Stimulated activated memory B cell treated with anti-CD40 and anti-IgM and Interleukin-4, amounts not matched to agents 10 μg/mL and 1 μg/mL and 100 μg/mL, for 72 hours (primary cell): ENCODE results near the gene RFX7.

Experiments
- ATAC-seq: fragments of 150-1000 bp; cut with Tn5 transposase; 2 replicates; pipeline ENCODE4 v1.10.0; 2021
- H3K27ac Mint-ChIP-seq: one replicate; pipeline ENCODE4 v1.8.0; 2022; ENCODE audit warnings: mild to moderate bottlenecking, mixed read lengths
- H3K27me3 Mint-ChIP-seq: one replicate; pipeline ENCODE4 v1.8.0; 2022; ENCODE audit warnings: mixed read lengths
- H3K36me3 Mint-ChIP-seq: one replicate; pipeline ENCODE4 v1.8.0; 2022; ENCODE audit warnings: mixed read lengths
- H3K4me1 Mint-ChIP-seq: one replicate; pipeline ENCODE4 v1.8.0; 2022; ENCODE audit warnings: mixed read lengths
- H3K4me3 Mint-ChIP-seq: one replicate; pipeline ENCODE4 v1.8.0; 2022; ENCODE audit warnings: mild to moderate bottlenecking, moderate library complexity, mixed read lengths
- H3K9me3 Mint-ChIP-seq: one replicate; pipeline ENCODE4 v1.8.0; 2022; ENCODE audit warnings: mixed read lengths

Gene RFX7

DNA sequence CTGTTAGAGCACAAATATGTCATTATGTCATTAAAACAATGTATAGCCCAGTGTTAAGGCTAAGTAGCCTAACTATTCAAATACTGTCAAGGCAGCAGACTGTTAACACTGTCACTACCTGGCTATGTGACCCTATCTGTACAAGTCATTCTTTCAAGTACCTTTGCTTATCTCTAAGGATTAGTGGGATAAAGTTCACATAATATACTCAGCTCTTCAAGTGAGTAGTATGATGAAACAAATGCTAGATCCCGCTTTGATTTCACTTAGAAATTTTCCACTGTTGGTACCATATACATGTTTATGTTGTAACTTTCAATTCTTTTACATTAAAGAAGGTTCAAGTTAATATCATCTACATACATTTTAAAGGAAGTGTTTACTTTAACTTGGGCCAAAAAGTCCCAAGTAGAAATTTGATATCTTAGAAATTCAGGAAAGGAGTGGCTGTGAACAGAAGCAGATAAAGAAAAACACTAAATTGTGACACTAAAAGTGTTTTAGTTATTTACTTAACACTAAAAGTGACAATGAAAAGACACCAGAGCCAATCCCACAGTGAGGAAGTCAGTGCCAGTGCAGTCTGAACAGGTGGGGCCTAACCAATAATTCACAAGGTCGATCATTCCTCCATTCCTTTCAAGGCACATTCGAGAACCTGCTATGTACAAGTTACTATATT lies 4.8 kb upstream of the RFX7 start:
- Mint-ChIP-seq H3K9me3 (no peaks in the 10 kb centered on the region), H3K27ac (no peak overlapping the region), H3K4me3 (no peak overlapping the region), H3K27me3 (no peaks in the 10 kb centered on the region), H3K36me3 (no peaks in the 10 kb centered on the region), H3K4me1 (peaks cover 24% of the 10 kb centered on the region)
- ATAC-seq = no peak

DNA sequence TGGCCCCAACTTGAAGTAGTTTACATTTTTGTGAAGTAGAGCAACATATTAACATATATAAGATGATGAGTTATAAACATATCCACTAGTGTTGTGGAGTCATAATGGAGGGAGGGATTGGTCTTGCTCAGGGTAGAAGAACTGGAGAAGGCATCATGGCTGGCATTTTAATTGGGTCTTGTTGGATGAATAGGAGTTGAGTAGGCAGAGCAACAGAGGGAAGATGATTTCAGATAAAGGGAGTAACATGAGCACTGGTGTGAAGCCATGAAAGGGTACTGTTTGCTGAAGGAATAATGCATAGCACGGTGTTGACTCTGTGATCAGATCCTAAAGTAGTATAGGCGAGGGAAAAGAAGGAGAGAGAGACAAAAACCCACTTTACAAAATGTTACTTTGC lies 3.6 kb upstream of the RFX7 start:
- no peaks in the 10 kb centered on the region for H3K9me3 Mint-ChIP-seq
- no peak for ATAC-seq
- H3K27me3 Mint-ChIP-seq = no peaks in the 10 kb centered on the region
- H3K36me3 Mint-ChIP-seq = no peaks in the 10 kb centered on the region
- H3K27ac Mint-ChIP-seq = no peak overlapping the region
- no peak overlapping the region for H3K4me3 Mint-ChIP-seq
- peaks cover 24% of the 10 kb centered on the region for H3K4me1 Mint-ChIP-seq

GRCh38 chr15:56245871-56246814 lies 2.5 kb upstream of the RFX7 start:
- Mint-ChIP-seq H3K27me3 (no peaks in the 10 kb centered on the region), H3K27ac (peak overlapping the region; percentile 79), H3K36me3 (no peaks in the 10 kb centered on the region), H3K4me3 (peak overlapping the region; percentile 90), H3K4me1 (peaks cover 24% of the 10 kb centered on the region), H3K9me3 (no peaks in the 10 kb centered on the region)
- ATAC-seq = peak; percentile 83

GRCh38 chr15:56244811-56245576 lies 1.3 kb upstream of the RFX7 start:
- Mint-ChIP-seq H3K4me3 (peak overlapping the region; percentile 90), H3K9me3 (no peaks in the 10 kb centered on the region), H3K36me3 (no peaks in the 10 kb centered on the region), H3K4me1 (peaks cover 24% of the 10 kb centered on the region), H3K27me3 (no peaks in the 10 kb centered on the region), H3K27ac (peak overlapping the region; percentile 79)
- ATAC-seq = peak; percentile 14

DNA sequence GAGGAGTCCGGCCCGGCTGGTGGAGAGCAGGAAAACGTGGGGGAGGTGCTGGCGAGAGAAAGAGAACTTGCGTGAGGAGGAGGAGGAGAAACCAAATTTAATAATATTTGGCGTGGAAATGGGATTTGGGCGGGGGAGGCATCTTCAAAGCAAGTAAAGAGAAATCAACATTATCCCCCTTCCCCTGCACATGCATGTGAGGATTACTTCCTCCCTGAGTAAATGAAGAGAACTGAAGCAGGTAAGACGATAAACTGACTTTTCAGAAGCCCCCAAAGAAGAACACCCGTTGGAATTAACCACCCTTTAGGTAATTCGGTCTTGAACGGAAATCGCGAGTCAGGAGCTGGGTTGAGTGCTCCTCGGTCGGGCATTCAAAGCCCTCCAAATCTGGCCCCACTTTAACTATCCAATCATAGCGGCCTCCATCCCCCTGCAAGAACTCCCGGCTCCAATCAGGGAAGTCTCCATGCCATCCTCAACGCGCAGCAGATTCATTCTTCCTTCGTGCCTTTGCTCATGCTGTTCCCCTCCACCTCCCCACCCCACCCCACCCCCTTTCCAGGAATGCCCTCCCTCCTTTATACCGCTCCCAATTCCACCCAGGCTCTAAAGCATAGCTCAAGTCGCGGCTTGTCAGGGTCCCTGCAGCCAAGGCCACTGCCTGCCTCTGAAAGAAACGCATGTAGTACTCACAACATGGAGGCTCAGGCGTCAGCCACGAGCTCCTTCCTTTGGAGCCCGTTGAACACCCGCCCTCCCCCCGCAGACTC lies 545 bp upstream of the RFX7 start:
- Mint-ChIP-seq H3K4me3 (peak overlapping the region; percentile 90), H3K9me3 (no peaks in the 10 kb centered on the region), H3K27me3 (no peaks in the 10 kb centered on the region), H3K4me1 (peaks cover 30% of the 10 kb centered on the region), H3K36me3 (peaks cover 6% of the 10 kb centered on the region), H3K27ac (peak overlapping the region; percentile 79)
- ATAC-seq = no peak

GRCh38 chr15:56242576-56243162 lies 1.0 kb downstream of the RFX7 start:
- Mint-ChIP-seq H3K36me3 (peaks cover 11% of the 10 kb centered on the region), H3K27ac (peak overlapping the region; percentile 79), H3K27me3 (no peaks in the 10 kb centered on the region), H3K4me1 (peaks cover 31% of the 10 kb centered on the region), H3K4me3 (peak overlapping the region; percentile 90), H3K9me3 (no peaks in the 10 kb centered on the region)
- no peak for ATAC-seq

- peak overlapping the region; percentile 51 for H3K27ac Mint-ChIP-seq
- H3K4me3 Mint-ChIP-seq = peak overlapping the region; percentile 56
- H3K4me1 Mint-ChIP-seq = peaks cover 42% of the 10 kb centered on the region
- no peaks in the 10 kb centered on the region for H3K9me3 Mint-ChIP-seq
- peaks cover 22% of the 10 kb centered on the region for H3K36me3 Mint-ChIP-seq
- ATAC-seq = no peak
- no peaks in the 10 kb centered on the region for H3K27me3 Mint-ChIP-seq
Observed at GRCh38 chr15:56241374-56242105, 2.1 kb downstream of the RFX7 start.

DNA sequence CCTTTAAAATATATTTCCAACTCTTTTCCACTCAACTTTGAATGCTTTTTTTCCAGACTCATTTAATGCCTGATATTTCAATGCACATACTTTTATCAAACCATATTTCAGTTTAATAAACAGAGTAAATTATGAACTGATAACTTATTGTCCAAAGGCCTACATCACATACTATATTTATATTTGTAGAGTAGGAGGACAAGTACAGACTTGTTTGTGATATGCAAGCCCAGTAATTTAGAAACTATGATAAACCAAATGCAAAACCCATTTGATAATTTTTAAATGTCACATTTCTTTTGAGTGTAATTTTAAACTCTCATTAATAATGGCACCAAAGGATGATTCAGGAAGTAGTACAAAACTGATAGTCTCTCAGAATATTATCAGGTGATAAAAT lies 3.3 kb downstream of the RFX7 start:
- no peaks in the 10 kb centered on the region for H3K27me3 Mint-ChIP-seq
- peaks cover 38% of the 10 kb centered on the region for H3K4me1 Mint-ChIP-seq
- no peaks in the 10 kb centered on the region for H3K9me3 Mint-ChIP-seq
- peaks cover 30% of the 10 kb centered on the region for H3K36me3 Mint-ChIP-seq
- peak overlapping the region; percentile 48 for H3K27ac Mint-ChIP-seq
- no peak overlapping the region for H3K4me3 Mint-ChIP-seq
- ATAC-seq = no peak

GRCh38 chr15:56236197-56236596 lies 7.5 kb downstream of the RFX7 start:
- peaks cover 24% of the 10 kb centered on the region for H3K4me1 Mint-ChIP-seq
- H3K36me3 Mint-ChIP-seq = peaks cover 72% of the 10 kb centered on the region
- peak overlapping the region; percentile 48 for H3K27ac Mint-ChIP-seq
- H3K4me3 Mint-ChIP-seq = no peak overlapping the region
- peaks cover 11% of the 10 kb centered on the region for H3K9me3 Mint-ChIP-seq
- ATAC-seq = no peak
- no peaks in the 10 kb centered on the region for H3K27me3 Mint-ChIP-seq

GRCh38 chr15:56234804-56235203 lies 8.9 kb downstream of the RFX7 start:
- no peak overlapping the region for H3K4me3 Mint-ChIP-seq
- H3K36me3 Mint-ChIP-seq = peaks cover 85% of the 10 kb centered on the region
- no peaks in the 10 kb centered on the region for H3K27me3 Mint-ChIP-seq
- no peak for ATAC-seq
- H3K9me3 Mint-ChIP-seq = peaks cover 20% of the 10 kb centered on the region
- H3K27ac Mint-ChIP-seq = no peak overlapping the region
- H3K4me1 Mint-ChIP-seq = peaks cover 22% of the 10 kb centered on the region

DNA sequence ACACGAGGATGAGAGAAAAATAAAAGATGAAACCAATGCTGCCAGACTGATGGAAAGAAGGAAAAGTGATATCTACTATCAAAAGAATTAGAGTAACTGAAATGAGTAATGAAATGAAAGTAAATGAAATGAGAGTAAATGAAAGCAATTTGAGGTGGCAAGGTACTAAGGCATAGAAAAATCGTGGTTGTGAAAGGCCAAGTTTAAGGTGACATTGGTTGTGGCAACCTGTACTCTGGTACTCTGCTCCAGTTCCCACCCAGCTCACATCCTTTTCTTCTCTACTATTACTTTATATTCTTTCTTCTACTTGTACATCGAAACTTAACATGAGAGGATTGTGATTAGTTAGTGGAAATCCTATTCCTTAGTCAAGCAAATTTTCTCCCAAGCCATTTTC lies 10.1 kb downstream of the RFX7 start:
- Mint-ChIP-seq H3K27ac (no peak overlapping the region), H3K9me3 (peaks cover 21% of the 10 kb centered on the region), H3K27me3 (no peaks in the 10 kb centered on the region), H3K36me3 (peaks cover 88% of the 10 kb centered on the region), H3K4me1 (peaks cover 18% of the 10 kb centered on the region), H3K4me3 (no peak overlapping the region)
- ATAC-seq = no peak

DNA sequence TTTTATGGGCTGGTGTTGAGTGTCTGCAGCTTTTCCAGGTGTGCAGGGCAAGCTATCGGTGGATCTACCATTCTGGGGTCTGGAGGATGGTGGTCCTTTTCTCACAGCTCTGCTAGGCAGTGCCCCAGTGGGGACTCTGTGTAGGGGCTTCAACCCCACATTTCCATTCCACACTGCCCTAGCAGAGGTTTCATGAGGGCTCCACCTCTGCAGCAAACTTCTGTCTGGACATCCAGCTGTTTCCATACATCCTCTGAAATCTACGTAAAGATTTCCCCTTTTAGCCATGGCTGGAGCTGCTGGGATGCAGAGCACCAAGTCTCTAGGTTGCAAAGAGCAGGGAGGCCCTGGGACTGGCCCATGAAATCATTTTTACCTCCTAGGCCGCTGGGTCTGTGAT lies 11.6 kb downstream of the RFX7 start:
- Mint-ChIP-seq H3K4me1 (peaks cover 19% of the 10 kb centered on the region), H3K4me3 (no peak overlapping the region), H3K9me3 (peaks cover 28% of the 10 kb centered on the region), H3K27ac (no peak overlapping the region), H3K27me3 (no peaks in the 10 kb centered on the region), H3K36me3 (peaks cover 92% of the 10 kb centered on the region)
- ATAC-seq = no peak

- Mint-ChIP-seq H3K9me3 (peaks cover 25% of the 10 kb centered on the region), H3K36me3 (peaks cover 76% of the 10 kb centered on the region), H3K4me1 (peaks cover 8% of the 10 kb centered on the region), H3K27me3 (no peaks in the 10 kb centered on the region), H3K27ac (no peak overlapping the region), H3K4me3 (no peak overlapping the region)
- no peak for ATAC-seq
Observed at GRCh38 chr15:56228854-56229253, 14.8 kb downstream of the RFX7 start.

DNA sequence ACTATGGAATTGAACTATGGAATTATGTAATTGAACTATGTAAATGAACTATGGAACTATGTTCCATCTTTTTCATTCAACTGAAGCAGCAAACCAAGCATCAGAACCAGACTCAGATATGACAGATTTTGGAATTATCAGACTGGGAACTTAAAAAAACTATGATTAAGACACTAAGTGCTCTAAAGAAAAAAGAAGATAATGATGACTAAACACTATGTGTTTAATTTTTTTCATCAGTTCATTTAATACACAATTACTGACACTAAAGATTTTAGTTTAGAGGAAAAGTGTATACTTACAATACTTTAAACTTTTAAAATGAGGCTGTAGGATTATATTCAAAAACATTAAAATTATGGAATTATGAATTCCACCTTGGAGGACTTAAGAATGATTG lies 15.3 kb downstream of the RFX7 start:
- no peak overlapping the region for H3K27ac Mint-ChIP-seq
- H3K4me3 Mint-ChIP-seq = no peak overlapping the region
- peaks cover 73% of the 10 kb centered on the region for H3K36me3 Mint-ChIP-seq

More for the DNA sequence above, 15.3 kb downstream of the RFX7 start:
- ATAC-seq = no peak
- peaks cover 23% of the 10 kb centered on the region for H3K9me3 Mint-ChIP-seq
- H3K4me1 Mint-ChIP-seq = peaks cover 8% of the 10 kb centered on the region
- no peaks in the 10 kb centered on the region for H3K27me3 Mint-ChIP-seq
